Ovary (tissue), 9 donors: ENCODE data around the gene BAHCC1. TPM values are rescaled to one million over a fixed set of nuclear protein-coding genes. Genes with fewer than 3 reads are reported as not detected.

Experiments
- DNase-seq, 5 donors: peaks; one replicate each; pipeline ENCODE4 v3.0.0-alpha.2; 2019 to 2020
- H3K27ac ChIP-seq, 2 donors: fragments of 200-600 bp; one replicate each; pipeline versions ENCODE4 v1.5.1 to v1.8.0; 2019 to 2022
- H3K27me3 ChIP-seq: fragments of 200-600 bp; one replicate; pipeline ENCODE4 v1.8.0; 2022
- H3K36me3 ChIP-seq: fragments of 200-600 bp; sonication (generic); one replicate; pipeline ENCODE4 v1.5.1; 2019
- H3K4me1 ChIP-seq: one replicate; pipeline ENCODE4 v1.8.1; 2013; ENCODE audit warnings: mild to moderate bottlenecking, moderate library complexity; ENCODE audit not compliant: insufficient read depth
- H3K4me3 ChIP-seq: fragments of 200-600 bp; sonication (generic); one replicate; pipeline ENCODE4 v1.5.1; 2017
- H3K9me3 ChIP-seq, 2 donors: fragments of 200-600 bp in 1 of 2; sonication (generic) in 1 of 2; one replicate each; pipeline versions ENCODE4 v1.5.1 to v1.8.1; 2013 to 2019; ENCODE audit warnings: mild to moderate bottlenecking in 1 of 2, moderate library complexity in 1 of 2
- CTCF ChIP-seq, 3 donors: fragments of 450-650 bp in 2 of 3; fragments of 200-600 bp in 1 of 3; IDR thresholded peaks; one replicate each; pipeline versions ENCODE4 v1.5.1 to v1.8.0; 2016 to 2022; ENCODE audit warnings: antibody characterized with exemption in 3 of 3, mild to moderate bottlenecking in 1 of 3
- EP300 ChIP-seq: sonication (generic); formaldehyde crosslinking; IDR thresholded peaks from one replicate; pipeline ENCODE4 v1.6.1; 2017; ENCODE audit warnings: antibody characterized with exemption
- POLR2A ChIP-seq: fragments of 450-650 bp; IDR thresholded peaks from one replicate; pipeline ENCODE4 v1.6.1; 2017; ENCODE audit warnings: antibody characterized with exemption, mild to moderate bottlenecking, moderate library complexity
- WGBS, 3 donors: extraction: QIAGEN DNeasy Blood & Tissue Kit in 1 of 3; methylation state at CpG; one replicate each; pipeline versions ENCODE4 v1.1.5 to v1.1.7; 2013 to 2017; 5-methylcytosine and 5-hydroxymethylcytosine counted together
- intact Hi-C, 4 donors: fragments of 100-400 bp; cut with DNase I; formaldehyde crosslinking; loops; one replicate each; pipeline versions ENCODE4 v1.11.0 to v1.15.1; 2022 to 2023
- polyA plus RNA-seq, 2 donors: library from polyadenylated mRNA; stranded (reverse); fragments of 200-250 nt in 1 of 2; fragments of 350-450 nt in 1 of 2; fragmentation: Illumina TruSeq in 1 of 2; extraction: RNeasy Lipid Tissue Mini Kit (QIAGEN cat#74804) in 1 of 2; gene quantifications; one replicate each; pipeline ENCODE4 v1.2.3, GENCODE V29; 2013 to 2014
- total RNA-seq, 7 donors: library from RNA; depleted of rRNA in 2 of 7; stranded (reverse); fragments of >200 nt in 2 of 7; fragmentation: NEBNext Ultra II Directional in 3 of 7; extraction: Animal tissue kit (Norgen Biotek cat#: 25700) in 3 of 7; gene quantifications; one replicate each; pipeline versions ENCODE4 v1.1.0 to v1.2.4, GENCODE V29; 2016 to 2023
- donor health status: DM: no; HTN: no; CAD: no; lungs with moderate emphysema.
- donor health status: DM: no; HTN: no; CAD: no.
- donor health status: Bipolar disorder and iron deficiency.
- donor health status: DM: yes; HTN: yes; CAD: no.
- donor health status: DM: no; HTN: no; CAD: no.
- donor health status: DM: yes; HTN: yes; CAD: no.

The BAHCC1 gene
- total and polyA plus RNA-seq, 9 donors, result 1.9 to 31.9 (median 18.4) TPM

DNA sequence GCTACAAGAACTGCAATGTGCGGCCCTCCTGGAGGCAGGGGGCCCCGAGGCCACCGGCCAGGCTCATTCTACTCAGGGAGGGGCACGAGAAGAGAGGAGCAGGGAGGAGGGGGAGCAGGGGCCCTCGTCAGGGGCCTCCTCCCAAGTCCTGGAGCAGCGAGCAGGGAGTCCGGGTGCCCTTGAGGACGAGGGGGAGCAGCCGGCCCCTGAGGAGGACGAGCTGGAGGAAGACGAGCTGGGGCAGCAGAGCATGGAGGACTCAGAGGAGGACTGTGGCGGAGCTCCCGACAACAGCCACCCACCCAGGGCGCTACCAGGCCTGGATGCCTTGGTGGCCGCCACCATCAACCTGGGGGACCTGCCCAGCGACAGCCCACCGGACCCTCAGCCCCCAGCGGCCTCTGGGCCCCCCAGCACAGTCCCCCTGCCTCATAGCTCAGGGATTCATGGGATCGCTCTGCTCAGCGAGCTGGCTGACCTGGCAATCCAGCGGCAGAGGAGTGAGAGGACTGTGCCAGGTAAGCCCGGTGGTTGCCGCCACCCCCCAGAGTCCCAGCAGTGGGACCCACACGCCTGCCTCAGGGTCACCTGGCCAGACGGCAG is 52.2 kb downstream of the BAHCC1 start:
- WGBS, 3 donors, result 93 to 99% (median 97%) methylated on average over 18 to 25 of the region's 25 CpGs

GRCh38 chr17:81448442-81448841 is 53.2 kb downstream of the BAHCC1 start:
- no peak for DNase-seq
- Histone ChIP-seq H3K9me3 (no peaks in the 10 kb centered on the region), H3K27ac (no peak overlapping the region), H3K4me1 (no peaks in the 10 kb centered on the region), H3K4me3 (no peak overlapping the region), H3K36me3 (no peaks in the 10 kb centered on the region), H3K27me3 (no peaks in the 10 kb centered on the region)
- intact Hi-C loops, result no loop called here
- TF ChIP-seq POLR2A, result no peak
- TF ChIP-seq CTCF (IDR thresholded peaks at IDR 0.05), result no peak
- no peak for TF ChIP-seq EP300
- WGBS, 3 donors, result 90 to 95% (median 93%) methylated on average over 18 to 25 of the region's 25 CpGs

More for the DNA sequence above, 52.2 kb downstream of the BAHCC1 start:
- no peaks in the 10 kb centered on the region for H3K4me1 ChIP-seq
- TF ChIP-seq CTCF (IDR thresholded peaks at IDR 0.05) (no peak), EP300 (no peak), POLR2A (no peak)
- no peaks in the 10 kb centered on the region for H3K27me3 ChIP-seq
- H3K27ac ChIP-seq, result no peak overlapping the region
- no peak for DNase-seq
- H3K36me3 ChIP-seq, result no peaks in the 10 kb centered on the region
- no peak overlapping the region for H3K4me3 ChIP-seq
- H3K9me3 ChIP-seq, result no peaks in the 10 kb centered on the region
- intact Hi-C loops, result no loop called here

GRCh38 chr17:81448950-81449349 is 53.7 kb downstream of the BAHCC1 start:
- 90 to 96% (median 91%) methylated on average over 11 to 12 of the region's 12 CpGs for WGBS, 3 donors
- intact Hi-C loops, result no loop called here
- Histone ChIP-seq H3K27ac (no peak overlapping the region), H3K4me1 (no peaks in the 10 kb centered on the region), H3K9me3 (no peaks in the 10 kb centered on the region), H3K27me3 (no peaks in the 10 kb centered on the region), H3K4me3 (no peak overlapping the region), H3K36me3 (no peaks in the 10 kb centered on the region)
- TF ChIP-seq EP300, result no peak
- TF ChIP-seq CTCF (IDR thresholded peaks at IDR 0.05), result no peak
- TF ChIP-seq POLR2A, result no peak
- no peak for DNase-seq

DNA sequence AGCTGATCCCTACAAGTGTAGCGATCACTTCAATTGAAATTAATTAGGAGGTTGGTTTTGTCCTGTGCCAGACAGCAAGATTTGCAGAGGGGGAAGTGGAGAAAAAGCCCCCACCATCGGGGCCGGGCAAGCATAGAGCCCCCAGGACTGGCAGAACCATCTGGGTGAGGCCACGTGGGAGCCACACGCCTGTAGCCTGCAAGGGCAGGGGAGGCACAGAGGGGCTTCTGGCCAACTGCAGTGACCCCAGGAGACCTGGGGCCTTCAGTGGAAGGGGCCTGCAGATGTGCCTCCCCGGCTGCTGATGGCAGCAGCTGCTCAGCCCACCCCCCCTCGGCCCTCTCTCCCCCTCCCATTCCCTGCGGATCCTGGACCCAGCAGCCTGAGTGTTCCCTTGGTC is 54.1 kb downstream of the BAHCC1 start:
- Histone ChIP-seq H3K9me3 (no peaks in the 10 kb centered on the region), H3K27me3 (no peaks in the 10 kb centered on the region), H3K4me3 (no peak overlapping the region), H3K36me3 (no peaks in the 10 kb centered on the region), H3K27ac (no peak overlapping the region), H3K4me1 (no peaks in the 10 kb centered on the region)
- no peak for TF ChIP-seq CTCF (IDR thresholded peaks at IDR 0.05)
- no peak for DNase-seq
- WGBS, 3 donors, result 79 to 82% (median 79%) methylated on average over 8 of the region's 8 CpGs
- intact Hi-C loops, result no loop called here
